Spleen (tissue), 7 donors: Measurements from ENCODE around the gene PPM1L.

ENCODE experiments used
- CTCF ChIP-seq, 11 experiments: fragments of 200-600 bp in 7 of 11; fragments of 450-650 bp in 4 of 11; sonication (generic) in 4 of 11; IDR thresholded peaks in 8 of 11; conservative IDR thresholded peaks in 3 of 11; 1 replicate in 7 of 11; 2 replicates in 4 of 11; pipeline versions ENCODE4 v1.4.0 to v1.8.0; 2016 to 2021; ENCODE audit warnings: antibody characterized with exemption in 11 of 11, inconsistent platforms in 4 of 11, mild to moderate bottlenecking in 1 of 11
- POLR2A ChIP-seq, 3 donors: fragments of 450-650 bp; IDR thresholded peaks; one replicate each; pipeline ENCODE4 v1.5.1; 2017; ENCODE audit warnings: antibody characterized with exemption in 3 of 3, mild to moderate bottlenecking in 1 of 3
- POLR2AphosphoS5 ChIP-seq, 3 donors: sonication (generic); formaldehyde crosslinking; IDR thresholded peaks; one replicate each; pipeline ENCODE4 v1.5.1; 2017; ENCODE audit warnings: antibody characterized with exemption in 3 of 3
- donor health status: DM: no; HTN: no; CAD: no; lungs with moderate emphysema.
- donor health status: DM: no; HTN: no; CAD: no.
- donor health status: DM: no; HTN: no; CAD: no.

- TF ChIP-seq CTCF (IDR thresholded peaks at IDR 0.05 in 8 of 11, conservative IDR thresholded peaks at IDR 0.05 in 3 of 11) (no peak), POLR2AphosphoS5 (IDR thresholded peaks at IDR 0.05) (no peak), POLR2A (IDR thresholded peaks at IDR 0.05) (no peak)
These were observed 24.2 kb downstream of the PPM1L start for GRCh38 chr3:160780245-160780644.
